HG03095 (cell line): ENCODE results near the gene ESRP2.
A peak's percentile ranks its signal among the peaks of the same experiment; 100 is the strongest.

Experiments
- ATAC-seq: cut with Tn5 transposase; IDR thresholded peaks from one replicate; pipeline ENCODE4 v1.9.1; 2021; ENCODE audit warnings: moderate library complexity; ENCODE audit not compliant: unreplicated experiment

The ESRP2 gene

GRCh38 chr16:68242085-68242484 lies 6.2 kb upstream of the ESRP2 start:
- ATAC-seq = no peak

GRCh38 chr16:68238029-68238345 lies 2.1 kb upstream of the ESRP2 start:
- ATAC-seq = peak; percentile 24

- peak; percentile 73 for ATAC-seq
Measured at GRCh38 chr16:68237243-68238028, 1.5 kb upstream of the ESRP2 start.

GRCh38 chr16:68236826-68237242 lies 907 bp upstream of the ESRP2 start:
- no peak for ATAC-seq

GRCh38 chr16:68236137-68236825 lies 354 bp upstream of the ESRP2 start:
- no peak for ATAC-seq

GRCh38 chr16:68235108-68235886 lies 630 bp downstream of the ESRP2 start:
- ATAC-seq = no peak

- no peak for ATAC-seq
Measured at GRCh38 chr16:68234188-68235107, 1.5 kb downstream of the ESRP2 start.

- ATAC-seq = no peak
Measured at GRCh38 chr16:68233835-68234187, 2.1 kb downstream of the ESRP2 start.

GRCh38 chr16:68233085-68233834 lies 2.7 kb downstream of the ESRP2 start:
- ATAC-seq = no peak

GRCh38 chr16:68232335-68232734 lies 3.6 kb downstream of the ESRP2 start:
- no peak for ATAC-seq

GRCh38 chr16:68231384-68232136 lies 4.4 kb downstream of the ESRP2 start:
- no peak for ATAC-seq

GRCh38 chr16:68230956-68231355 lies 5.0 kb downstream of the ESRP2 start:
- ATAC-seq = no peak

GRCh38 chr16:68230176-68230571 lies 5.8 kb downstream of the ESRP2 start:
- ATAC-seq = no peak

- no peak for ATAC-seq
Measured at GRCh38 chr16:68229431-68230175, 6.3 kb downstream of the ESRP2 start.

- no peak for ATAC-seq
Measured at GRCh38 chr16:68228652-68229051, 7.3 kb downstream of the ESRP2 start.

GRCh38 chr16:68227850-68228553 lies 7.9 kb downstream of the ESRP2 start:
- no peak for ATAC-seq

- no peak for ATAC-seq
Measured at GRCh38 chr16:68227183-68227793, 8.6 kb downstream of the ESRP2 start.

GRCh38 chr16:68226116-68226515 lies 9.8 kb downstream of the ESRP2 start:
- ATAC-seq = no peak
